Hepatocyte (in vitro differentiated cells): ENCODE measurements around the gene CEP76.

Experiments
- EZH2 ChIP-seq: fragments of 200-600 bp; sonication (generic); IDR thresholded peaks from 2 replicates; pipeline ENCODE4 v1.6.1; 2016; ENCODE audit warnings: antibody characterized with exemption, mild to moderate bottlenecking, borderline replicate concordance
- TF ChIP-seq, protein P1 (sequence below): fragments of 200-600 bp; sonication (generic); IDR thresholded peaks from 2 replicates; pipeline ENCODE4 v1.5.1; 2016; ENCODE audit warnings: antibody characterized with exemption, mild to moderate bottlenecking; ENCODE audit not compliant: poor library complexity

- TF ChIP-seq, protein P1, sequence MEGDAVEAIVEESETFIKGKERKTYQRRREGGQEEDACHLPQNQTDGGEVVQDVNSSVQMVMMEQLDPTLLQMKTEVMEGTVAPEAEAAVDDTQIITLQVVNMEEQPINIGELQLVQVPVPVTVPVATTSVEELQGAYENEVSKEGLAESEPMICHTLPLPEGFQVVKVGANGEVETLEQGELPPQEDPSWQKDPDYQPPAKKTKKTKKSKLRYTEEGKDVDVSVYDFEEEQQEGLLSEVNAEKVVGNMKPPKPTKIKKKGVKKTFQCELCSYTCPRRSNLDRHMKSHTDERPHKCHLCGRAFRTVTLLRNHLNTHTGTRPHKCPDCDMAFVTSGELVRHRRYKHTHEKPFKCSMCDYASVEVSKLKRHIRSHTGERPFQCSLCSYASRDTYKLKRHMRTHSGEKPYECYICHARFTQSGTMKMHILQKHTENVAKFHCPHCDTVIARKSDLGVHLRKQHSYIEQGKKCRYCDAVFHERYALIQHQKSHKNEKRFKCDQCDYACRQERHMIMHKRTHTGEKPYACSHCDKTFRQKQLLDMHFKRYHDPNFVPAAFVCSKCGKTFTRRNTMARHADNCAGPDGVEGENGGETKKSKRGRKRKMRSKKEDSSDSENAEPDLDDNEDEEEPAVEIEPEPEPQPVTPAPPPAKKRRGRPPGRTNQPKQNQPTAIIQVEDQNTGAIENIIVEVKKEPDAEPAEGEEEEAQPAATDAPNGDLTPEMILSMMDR: no peak
- no peak for TF ChIP-seq EZH2
Measured at GRCh38 chr18:12639990-12640880, 62.3 kb downstream of the CEP76 start.
